Stimulated activated memory B cell treated with anti-CD40 and anti-IgM and Interleukin-4, amounts not matched to agents 10 μg/mL and 1 μg/mL and 100 μg/mL, for 72 hours (primary cell): ENCODE measurements around the gene TMEM63B.
"Not testable (repeated sequence)": the region's sequence is repeated elsewhere in the genome, so short reads cannot be mapped to it uniquely, and the experiment has no call there.

Experiments
- ATAC-seq: fragments of 150-1000 bp; cut with Tn5 transposase; 2 replicates; pipeline ENCODE4 v1.10.0; 2021
- H3K27ac Mint-ChIP-seq: one replicate; pipeline ENCODE4 v1.8.0; 2022; ENCODE audit warnings: mild to moderate bottlenecking, mixed read lengths
- H3K27me3 Mint-ChIP-seq: one replicate; pipeline ENCODE4 v1.8.0; 2022; ENCODE audit warnings: mixed read lengths
- H3K36me3 Mint-ChIP-seq: one replicate; pipeline ENCODE4 v1.8.0; 2022; ENCODE audit warnings: mixed read lengths
- H3K4me1 Mint-ChIP-seq: one replicate; pipeline ENCODE4 v1.8.0; 2022; ENCODE audit warnings: mixed read lengths
- H3K4me3 Mint-ChIP-seq: one replicate; pipeline ENCODE4 v1.8.0; 2022; ENCODE audit warnings: mild to moderate bottlenecking, moderate library complexity, mixed read lengths
- H3K9me3 Mint-ChIP-seq: one replicate; pipeline ENCODE4 v1.8.0; 2022; ENCODE audit warnings: mixed read lengths

The TMEM63B gene

DNA sequence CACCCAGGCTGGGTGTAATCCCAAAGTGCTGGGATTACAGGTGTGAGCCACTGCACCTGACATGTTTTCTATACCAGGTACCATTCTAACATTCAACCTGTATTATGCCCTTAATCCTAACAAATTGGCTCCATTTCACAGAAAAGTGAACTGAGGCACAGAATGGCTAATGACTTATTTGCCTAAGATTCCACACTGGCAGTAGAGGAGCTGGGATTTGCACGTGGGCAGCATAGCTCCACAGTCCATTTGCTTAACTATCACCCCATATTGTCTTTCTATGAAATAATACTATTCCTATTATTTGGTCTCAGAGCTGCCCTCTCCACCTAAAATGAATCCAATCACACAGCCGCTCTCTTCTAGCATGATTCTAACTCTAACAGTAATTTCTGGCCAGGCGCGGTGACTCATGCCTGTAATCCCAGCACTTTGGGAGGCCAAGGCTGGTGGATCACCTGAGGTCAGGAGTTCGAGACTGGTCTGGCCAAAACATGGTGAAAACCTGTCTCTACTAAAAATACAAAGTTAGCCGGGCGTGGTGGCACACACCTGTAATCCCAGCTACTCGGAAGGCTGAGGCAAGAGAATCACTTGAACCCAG lies 66.1 kb downstream of the TMEM63B start:
- H3K4me1 Mint-ChIP-seq = peaks cover 6% of the 10 kb centered on the region
- no peaks in the 10 kb centered on the region for H3K36me3 Mint-ChIP-seq
- H3K9me3 Mint-ChIP-seq = no peaks in the 10 kb centered on the region
- ATAC-seq = no peak
- no peak overlapping the region for H3K27ac Mint-ChIP-seq
- H3K27me3 Mint-ChIP-seq = peaks cover 47% of the 10 kb centered on the region
- no peak overlapping the region for H3K4me3 Mint-ChIP-seq

DNA sequence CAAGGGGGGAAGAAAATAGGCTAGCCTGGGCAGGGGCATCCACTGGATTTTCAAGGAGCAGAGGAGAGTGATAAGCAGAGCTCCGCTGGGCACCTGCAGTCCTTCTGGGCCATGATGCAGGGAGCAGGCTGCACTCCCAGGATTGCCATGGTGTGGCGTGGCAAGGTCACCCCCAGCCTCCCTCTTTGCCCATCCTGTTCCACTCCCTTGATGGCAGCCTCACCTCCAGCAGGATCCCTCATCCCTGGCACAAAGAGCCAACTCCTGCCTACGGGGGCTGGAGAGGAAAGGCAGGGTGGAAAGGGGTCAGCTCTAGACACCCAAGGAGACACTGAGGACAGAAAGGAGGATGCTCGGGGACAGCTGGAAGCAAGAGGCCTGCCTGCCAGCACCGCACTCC lies 67.0 kb downstream of the TMEM63B start:
- H3K27ac Mint-ChIP-seq = no peak overlapping the region
- ATAC-seq = no peak
- no peaks in the 10 kb centered on the region for H3K9me3 Mint-ChIP-seq
- H3K27me3 Mint-ChIP-seq = peaks cover 53% of the 10 kb centered on the region
- H3K4me1 Mint-ChIP-seq = peaks cover 6% of the 10 kb centered on the region
- no peak overlapping the region for H3K4me3 Mint-ChIP-seq
- no peaks in the 10 kb centered on the region for H3K36me3 Mint-ChIP-seq

DNA sequence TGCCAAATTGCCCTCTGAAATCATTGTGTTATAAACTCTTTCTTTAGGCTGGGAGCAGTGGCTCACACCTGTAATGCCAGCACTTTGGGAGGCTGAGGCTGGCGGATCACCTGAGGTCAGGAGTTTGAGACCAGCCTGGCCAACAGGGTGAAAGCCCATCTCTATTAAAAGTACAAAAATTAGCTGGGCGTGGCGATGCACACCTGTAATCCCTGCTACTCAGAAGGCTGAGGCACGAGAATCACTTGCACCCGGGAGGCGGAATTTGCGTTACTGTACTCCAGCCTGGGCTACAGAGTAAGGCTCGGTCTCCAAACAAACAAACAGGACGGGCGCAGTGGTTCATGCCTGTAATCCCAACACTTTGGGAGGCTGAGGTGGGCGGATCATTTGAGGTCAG lies 69.0 kb downstream of the TMEM63B start:
- H3K27ac Mint-ChIP-seq, ATAC-seq, H3K36me3 Mint-ChIP-seq, H3K4me3 Mint-ChIP-seq, H3K4me1 Mint-ChIP-seq, H3K9me3 Mint-ChIP-seq: not testable (repeated sequence)
- peaks cover 54% of the 10 kb centered on the region for H3K27me3 Mint-ChIP-seq

DNA sequence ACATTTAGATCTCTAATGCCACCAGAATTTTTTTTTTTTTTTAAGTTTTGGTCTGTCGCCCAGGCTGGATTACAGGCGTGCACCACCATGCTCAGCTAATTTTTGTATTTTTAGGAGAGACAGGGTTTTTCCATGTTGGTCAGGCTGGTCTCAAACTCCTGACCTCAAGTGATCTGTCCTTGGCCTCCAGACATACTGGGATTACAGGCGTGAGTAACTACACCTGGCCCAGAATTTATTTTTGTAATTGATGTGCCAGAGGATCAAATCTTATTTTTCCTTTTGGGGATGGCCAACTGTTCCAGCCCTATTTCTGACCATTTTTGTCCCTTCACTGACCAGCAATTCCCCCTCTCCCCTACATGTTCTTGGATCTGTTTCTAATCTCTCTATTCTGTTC lies 71.3 kb downstream of the TMEM63B start:
- Mint-ChIP-seq H3K36me3 (no peaks in the 10 kb centered on the region), H3K9me3 (no peaks in the 10 kb centered on the region), H3K4me1 (no peaks in the 10 kb centered on the region), H3K27ac (no peak overlapping the region), H3K27me3 (peaks cover 40% of the 10 kb centered on the region), H3K4me3 (no peak overlapping the region)
- ATAC-seq = no peak

DNA sequence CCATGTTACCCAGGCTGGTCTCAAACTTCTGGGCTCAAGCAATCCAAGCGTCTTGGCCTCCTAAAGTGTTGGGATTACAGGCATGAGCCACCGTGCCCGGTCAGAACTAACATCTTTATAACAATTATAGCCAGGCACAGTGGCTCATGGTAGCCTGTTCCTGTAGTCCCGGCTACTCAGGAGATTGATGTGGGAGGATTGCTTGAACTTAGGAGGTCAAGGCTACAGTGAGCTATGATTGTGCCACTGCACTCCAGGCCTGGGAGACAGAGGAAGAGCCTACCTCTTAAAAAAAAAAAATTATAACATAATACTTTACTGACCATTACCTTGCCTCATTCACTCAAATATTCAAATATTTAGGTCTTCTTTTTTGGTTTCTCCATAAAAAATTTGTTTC lies 72.5 kb downstream of the TMEM63B start:
- no peak for ATAC-seq
- Mint-ChIP-seq H3K27ac (no peak overlapping the region), H3K4me3 (no peak overlapping the region), H3K4me1 (no peaks in the 10 kb centered on the region), H3K9me3 (no peaks in the 10 kb centered on the region), H3K36me3 (no peaks in the 10 kb centered on the region), H3K27me3 (peaks cover 28% of the 10 kb centered on the region)

DNA sequence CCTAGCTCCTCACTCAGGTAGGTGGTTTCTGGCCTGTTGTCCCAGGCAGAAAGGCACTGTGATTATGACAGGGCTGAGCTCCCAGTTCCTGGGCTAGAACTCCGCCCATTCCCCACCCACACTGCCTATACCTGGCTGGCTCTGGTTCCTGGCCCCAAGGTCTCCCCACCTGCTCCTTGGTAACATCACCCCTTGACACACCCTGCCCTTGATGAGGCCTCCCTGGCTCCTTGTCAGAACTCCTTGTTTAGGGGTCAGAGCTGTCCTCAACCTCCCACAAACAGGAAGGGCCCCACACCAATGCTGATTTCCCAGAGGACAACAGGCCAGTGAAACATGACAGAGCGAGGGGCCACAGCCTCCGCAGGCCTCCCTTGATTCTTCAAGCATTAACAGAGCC lies 73.8 kb downstream of the TMEM63B start:
- no peak for ATAC-seq
- Mint-ChIP-seq H3K36me3 (no peaks in the 10 kb centered on the region), H3K27ac (no peak overlapping the region), H3K9me3 (no peaks in the 10 kb centered on the region), H3K27me3 (peaks cover 26% of the 10 kb centered on the region), H3K4me3 (no peak overlapping the region), H3K4me1 (no peaks in the 10 kb centered on the region)

DNA sequence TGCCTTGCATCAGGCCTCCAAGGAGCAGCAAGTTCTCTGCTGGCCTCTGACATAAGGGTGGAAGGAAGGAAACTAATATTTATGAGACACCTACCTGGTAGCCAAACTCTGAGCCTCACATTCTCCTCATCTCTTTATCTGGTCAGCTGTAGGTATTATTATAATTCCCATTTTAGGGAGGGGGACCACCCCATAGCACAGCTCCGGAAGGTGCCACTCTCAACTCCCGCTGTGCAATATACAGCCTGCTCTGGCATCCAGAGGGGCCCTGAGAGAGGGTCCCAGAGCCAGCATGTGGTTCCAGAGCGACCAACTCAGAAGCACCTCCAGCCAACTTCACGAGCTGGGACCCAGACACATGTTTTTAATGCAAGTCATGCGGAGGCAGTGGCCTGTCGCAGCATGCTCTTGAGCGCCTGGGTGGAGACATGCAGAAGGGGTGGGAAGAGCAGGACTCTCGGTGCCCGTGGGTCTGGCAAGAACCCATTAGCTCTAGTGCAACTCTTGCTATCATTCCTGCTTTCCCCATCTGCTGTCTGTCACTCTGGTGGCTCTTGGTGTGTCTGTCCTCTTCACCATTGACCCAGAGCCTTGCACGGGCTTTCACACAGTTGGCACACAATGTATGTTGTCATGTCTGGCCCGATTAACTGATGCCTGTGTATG lies 74.4 kb downstream of the TMEM63B start:
- no peaks in the 10 kb centered on the region for H3K36me3 Mint-ChIP-seq
- ATAC-seq = no peak
- no peaks in the 10 kb centered on the region for H3K4me1 Mint-ChIP-seq
- no peak overlapping the region for H3K4me3 Mint-ChIP-seq
- no peaks in the 10 kb centered on the region for H3K9me3 Mint-ChIP-seq
- peaks cover 31% of the 10 kb centered on the region for H3K27me3 Mint-ChIP-seq
- no peak overlapping the region for H3K27ac Mint-ChIP-seq

DNA sequence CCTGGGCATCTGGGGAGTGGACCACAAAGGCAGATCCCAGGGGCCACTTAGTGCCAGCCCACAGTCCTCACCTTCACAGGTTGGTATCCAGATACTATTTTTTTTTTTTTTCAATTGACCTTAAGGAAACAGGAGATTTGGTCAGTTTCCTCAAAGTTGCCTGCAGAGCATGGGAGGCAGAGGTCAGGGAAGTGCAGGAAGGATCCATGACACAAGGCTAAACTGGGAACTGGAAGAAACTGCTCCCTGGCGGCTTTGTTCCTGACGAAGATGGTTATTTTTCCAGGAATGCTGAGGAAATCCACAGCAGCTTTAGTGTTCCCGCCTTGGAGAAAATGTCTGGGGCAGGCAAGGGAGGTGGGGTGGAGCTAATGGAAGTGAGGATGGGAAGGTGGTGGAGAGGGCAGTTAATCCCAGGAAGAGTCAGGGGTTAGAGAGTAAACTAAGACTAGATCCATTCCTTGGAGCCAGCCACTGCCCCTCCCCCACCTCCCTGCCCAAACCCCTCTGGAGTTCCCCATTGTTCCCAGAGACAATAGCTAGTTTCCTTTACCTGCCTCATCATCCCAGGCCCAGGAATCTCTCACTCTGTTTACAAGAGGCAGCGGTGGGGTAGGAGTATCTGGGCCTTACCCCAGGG lies 75.1 kb downstream of the TMEM63B start:
- Mint-ChIP-seq H3K36me3 (no peaks in the 10 kb centered on the region), H3K27ac (no peak overlapping the region), H3K9me3 (no peaks in the 10 kb centered on the region), H3K4me3 (no peak overlapping the region), H3K4me1 (no peaks in the 10 kb centered on the region), H3K27me3 (peaks cover 34% of the 10 kb centered on the region)
- ATAC-seq = no peak

DNA sequence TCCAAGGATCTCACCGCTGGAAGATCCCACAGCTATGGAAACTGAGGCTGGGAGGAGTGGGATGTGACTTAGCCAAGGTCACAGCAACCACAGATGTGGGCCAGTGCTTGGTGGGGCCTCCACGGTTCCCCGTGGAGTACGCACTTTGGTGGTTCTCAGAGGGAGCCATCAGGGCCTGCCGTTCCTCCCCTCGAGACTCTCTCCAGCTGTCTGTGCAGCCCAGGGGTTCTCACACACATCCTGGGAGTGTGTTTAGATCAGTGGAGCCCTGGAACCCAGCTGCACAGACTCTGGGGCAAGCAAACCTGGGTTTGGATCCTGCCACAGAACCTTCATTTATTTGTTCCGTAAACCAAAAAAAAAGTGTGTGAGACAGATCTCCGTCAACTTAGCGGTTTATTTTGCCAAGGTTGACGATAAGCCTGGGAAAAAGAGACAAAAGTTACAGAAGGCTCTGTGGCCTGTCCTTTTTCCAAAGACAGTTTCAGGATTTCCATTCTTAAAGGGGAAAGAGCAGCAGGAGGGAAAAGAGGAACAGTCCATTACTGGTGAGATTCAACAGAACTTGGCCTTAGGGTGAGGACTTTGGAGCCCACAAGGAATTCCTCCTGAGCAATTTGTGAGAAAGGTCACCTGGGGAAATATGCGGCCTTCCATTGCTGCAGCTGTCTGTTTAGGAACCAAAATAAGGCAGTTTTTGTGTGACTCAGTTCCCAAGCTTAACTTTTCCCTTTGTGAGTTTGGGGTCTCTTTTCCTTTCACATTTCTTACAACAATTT lies 75.8 kb downstream of the TMEM63B start:
- H3K4me3 Mint-ChIP-seq = no peak overlapping the region
- no peak for ATAC-seq
- H3K9me3 Mint-ChIP-seq = no peaks in the 10 kb centered on the region
- no peak overlapping the region for H3K27ac Mint-ChIP-seq
- no peaks in the 10 kb centered on the region for H3K4me1 Mint-ChIP-seq
- H3K27me3 Mint-ChIP-seq = peaks cover 38% of the 10 kb centered on the region
- no peaks in the 10 kb centered on the region for H3K36me3 Mint-ChIP-seq

DNA sequence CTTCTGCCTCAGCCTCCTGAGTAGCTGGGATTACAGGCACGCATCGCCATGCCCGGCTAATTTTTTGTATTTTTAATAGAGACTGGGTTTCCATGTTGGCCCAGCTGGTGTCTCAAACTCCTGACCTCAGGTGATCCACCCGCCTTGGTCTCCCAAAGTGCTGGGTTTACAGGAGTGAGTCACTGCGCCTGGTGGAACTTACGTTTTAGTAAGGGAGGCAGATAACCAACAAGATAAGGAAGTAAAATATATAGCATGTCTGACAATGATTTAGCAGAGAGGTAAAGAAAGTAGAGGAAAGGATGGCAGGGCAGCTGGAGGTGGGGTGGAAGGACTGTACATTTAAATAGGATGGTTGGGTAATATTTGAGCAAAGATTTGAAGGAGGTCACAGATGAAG lies 76.6 kb downstream of the TMEM63B start:
- H3K27ac Mint-ChIP-seq = no peak overlapping the region
- H3K27me3 Mint-ChIP-seq = peaks cover 41% of the 10 kb centered on the region
- no peaks in the 10 kb centered on the region for H3K4me1 Mint-ChIP-seq
- no peaks in the 10 kb centered on the region for H3K36me3 Mint-ChIP-seq
- no peak overlapping the region for H3K4me3 Mint-ChIP-seq
- ATAC-seq = no peak
- H3K9me3 Mint-ChIP-seq = no peaks in the 10 kb centered on the region
